ENCODE data around the gene MINK1. TPM values are rescaled to one million over a fixed set of nuclear protein-coding genes. Genes with fewer than 3 reads are reported as not detected.

The MINK1 gene
- total and polyA plus RNA-seq, 2 of the 13 experiments (the other 11 are each of a cell fraction or from before 2014, with no cell fraction given): 17.2 to 63.9 TPM

GRCh38 chr17:4908711-4909496 lies 75.8 kb downstream of the MINK1 start (continued):
- TF ChIP-seq, protein P1, sequence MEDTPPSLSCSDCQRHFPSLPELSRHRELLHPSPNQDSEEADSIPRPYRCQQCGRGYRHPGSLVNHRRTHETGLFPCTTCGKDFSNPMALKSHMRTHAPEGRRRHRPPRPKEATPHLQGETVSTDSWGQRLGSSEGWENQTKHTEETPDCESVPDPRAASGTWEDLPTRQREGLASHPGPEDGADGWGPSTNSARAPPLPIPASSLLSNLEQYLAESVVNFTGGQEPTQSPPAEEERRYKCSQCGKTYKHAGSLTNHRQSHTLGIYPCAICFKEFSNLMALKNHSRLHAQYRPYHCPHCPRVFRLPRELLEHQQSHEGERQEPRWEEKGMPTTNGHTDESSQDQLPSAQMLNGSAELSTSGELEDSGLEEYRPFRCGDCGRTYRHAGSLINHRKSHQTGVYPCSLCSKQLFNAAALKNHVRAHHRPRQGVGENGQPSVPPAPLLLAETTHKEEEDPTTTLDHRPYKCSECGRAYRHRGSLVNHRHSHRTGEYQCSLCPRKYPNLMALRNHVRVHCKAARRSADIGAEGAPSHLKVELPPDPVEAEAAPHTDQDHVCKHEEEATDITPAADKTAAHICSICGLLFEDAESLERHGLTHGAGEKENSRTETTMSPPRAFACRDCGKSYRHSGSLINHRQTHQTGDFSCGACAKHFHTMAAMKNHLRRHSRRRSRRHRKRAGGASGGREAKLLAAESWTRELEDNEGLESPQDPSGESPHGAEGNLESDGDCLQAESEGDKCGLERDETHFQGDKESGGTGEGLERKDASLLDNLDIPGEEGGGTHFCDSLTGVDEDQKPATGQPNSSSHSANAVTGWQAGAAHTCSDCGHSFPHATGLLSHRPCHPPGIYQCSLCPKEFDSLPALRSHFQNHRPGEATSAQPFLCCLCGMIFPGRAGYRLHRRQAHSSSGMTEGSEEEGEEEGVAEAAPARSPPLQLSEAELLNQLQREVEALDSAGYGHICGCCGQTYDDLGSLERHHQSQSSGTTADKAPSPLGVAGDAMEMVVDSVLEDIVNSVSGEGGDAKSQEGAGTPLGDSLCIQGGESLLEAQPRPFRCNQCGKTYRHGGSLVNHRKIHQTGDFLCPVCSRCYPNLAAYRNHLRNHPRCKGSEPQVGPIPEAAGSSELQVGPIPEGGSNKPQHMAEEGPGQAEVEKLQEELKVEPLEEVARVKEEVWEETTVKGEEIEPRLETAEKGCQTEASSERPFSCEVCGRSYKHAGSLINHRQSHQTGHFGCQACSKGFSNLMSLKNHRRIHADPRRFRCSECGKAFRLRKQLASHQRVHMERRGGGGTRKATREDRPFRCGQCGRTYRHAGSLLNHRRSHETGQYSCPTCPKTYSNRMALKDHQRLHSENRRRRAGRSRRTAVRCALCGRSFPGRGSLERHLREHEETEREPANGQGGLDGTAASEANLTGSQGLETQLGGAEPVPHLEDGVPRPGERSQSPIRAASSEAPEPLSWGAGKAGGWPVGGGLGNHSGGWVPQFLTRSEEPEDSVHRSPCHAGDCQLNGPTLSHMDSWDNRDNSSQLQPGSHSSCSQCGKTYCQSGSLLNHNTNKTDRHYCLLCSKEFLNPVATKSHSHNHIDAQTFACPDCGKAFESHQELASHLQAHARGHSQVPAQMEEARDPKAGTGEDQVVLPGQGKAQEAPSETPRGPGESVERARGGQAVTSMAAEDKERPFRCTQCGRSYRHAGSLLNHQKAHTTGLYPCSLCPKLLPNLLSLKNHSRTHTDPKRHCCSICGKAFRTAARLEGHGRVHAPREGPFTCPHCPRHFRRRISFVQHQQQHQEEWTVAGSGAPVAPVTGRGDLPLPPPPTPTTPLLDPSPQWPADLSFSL (CRISPR knock-in tag; IDR thresholded peaks at IDR 0.05): peak; percentile 100
- TF ChIP-seq ZZZ3 (CRISPR knock-in tag; IDR thresholded peaks at IDR 0.05; ENCODE audit: borderline replicate concordance) (no peak), CREM (IDR thresholded peaks at IDR 0.05) (no peak), CREM (CRISPR knock-in tag; IDR thresholded peaks at IDR 0.05) (no peak), ZNF703 (CRISPR knock-in tag; IDR thresholded peaks at IDR 0.05; ENCODE audit: borderline replicate concordance) (no peak), ZNF10 (CRISPR knock-in tag; IDR thresholded peaks at IDR 0.05; ENCODE audit: borderline replicate concordance, low read depth) (no peak), SAFB2 (CRISPR knock-in tag; IDR thresholded peaks at IDR 0.05; ENCODE audit: borderline replicate concordance, low read depth) (no peak; the same call in 1 of the 2 replicates), NFE2 (CRISPR knock-in tag; IDR thresholded peaks at IDR 0.05) (no peak), ZXDC (CRISPR knock-in tag; IDR thresholded peaks at IDR 0.05) (0 out of 2 replicates have a peak, but pooled peaks have one; percentile 38), TAF1 (CRISPR knock-in tag; IDR thresholded peaks at IDR 0.05) (no peak; the same call in 1 of the 2 replicates), KDM2A (CRISPR knock-in tag; IDR thresholded peaks at IDR 0.05; ENCODE audit: borderline replicate concordance, low read depth) (0 out of 2 replicates have a peak, but pooled peaks have one; percentile 40), MLXIP (CRISPR knock-in tag; IDR thresholded peaks at IDR 0.05; ENCODE audit: borderline replicate concordance) (no peak), GATAD1 (CRISPR knock-in tag; IDR thresholded peaks at IDR 0.05) (peak; percentile 49; the same call in 1 of the 2 replicates), REPIN1 (CRISPR knock-in tag; IDR thresholded peaks at IDR 0.05; ENCODE audit: borderline replicate concordance, low read depth) (0 out of 2 replicates have a peak, but pooled peaks have one; percentile 7), MIXL1 (CRISPR knock-in tag; IDR thresholded peaks at IDR 0.05) (peak; percentile 62; the same call in 1 of the 2 replicates), KMT2B (CRISPR knock-in tag; IDR thresholded peaks at IDR 0.05) (0 out of 2 replicates have a peak, but pooled peaks have one; percentile 29)
